Stomach (tissue), 4 donors: Measurements from ENCODE around the gene RPS19.
"Not testable (repeated sequence)": the region's sequence is repeated elsewhere in the genome, so short reads cannot be mapped to it uniquely, and the experiment has no call there.

ENCODE experiments used
- CTCF ChIP-seq, 7 experiments: fragments of 450-650 bp in 4 of 7; fragments of 200-600 bp in 3 of 7; sonication (generic) in 3 of 7; IDR thresholded peaks; one replicate each; pipeline ENCODE4 v1.5.1; 2016 to 2019; ENCODE audit warnings: antibody characterized with exemption in 7 of 7, control low read depth in 2 of 7, mild to moderate bottlenecking in 1 of 7
- POLR2A ChIP-seq, 4 donors: fragments of 450-650 bp; IDR thresholded peaks; one replicate each; pipeline ENCODE4 v1.6.1; 2016; ENCODE audit warnings: antibody characterized with exemption in 4 of 4, control low read depth in 2 of 4, mild to moderate bottlenecking in 1 of 4, moderate library complexity in 1 of 4
- POLR2AphosphoS5 ChIP-seq, 3 donors: sonication (generic); formaldehyde crosslinking; IDR thresholded peaks; one replicate each; pipeline ENCODE4 v1.6.1; 2016; ENCODE audit warnings: antibody characterized with exemption in 3 of 3

GRCh38 chr19:41875973-41876372 is 15.9 kb downstream of the RPS19 start:
- TF ChIP-seq POLR2A, POLR2AphosphoS5, CTCF (IDR thresholded peaks at IDR 0.05): not testable (repeated sequence)
